GM12878 (cell line): Measurements from ENCODE around the gene ALKBH1.

Experiments
- CBFB ChIP-seq: IDR thresholded peaks from 2 replicates; pipeline ENCODE4 v1.6.1; 2016; ENCODE audit warnings: antibody characterized with exemption, low read depth
- CTCF ChIP-seq, 3 experiments: IDR thresholded peaks in 2 of 3; conservative IDR thresholded peaks in 1 of 3; 2 replicates each; pipeline ENCODE4 v1.5.1; 2011; ENCODE audit warnings: low read depth in 3 of 3, low read length in 3 of 3, mild to moderate bottlenecking in 3 of 3, control low read depth in 2 of 3, moderate library complexity in 2 of 3, inconsistent platforms in 1 of 3, mixed read lengths in 1 of 3; ENCODE audit not compliant: control insufficient read depth in 2 of 3, insufficient read depth in 1 of 3; ENCODE audit errors: extremely low read depth in 1 of 3

- TF ChIP-seq CTCF (IDR thresholded peaks at IDR 0.05 in 2 of 3, conservative IDR thresholded peaks at IDR 0.05 in 1 of 3; ENCODE audit: control insufficient read depth in 2 of 3, extremely low read depth in 1 of 3, insufficient read depth in 1 of 3, low read depth in 3 of 3, low read length in 3 of 3) (no peak), CBFB (no peak)
Observed at GRCh38 chr14:77663293-77663692, 44.5 kb downstream of the ALKBH1 start.
